HG03575 (cell line): ENCODE measurements around the gene WARS2.

ENCODE experiments used
- ATAC-seq: cut with Tn5 transposase; IDR thresholded peaks from one replicate; pipeline ENCODE4 v1.9.1; 2021; ENCODE audit not compliant: unreplicated experiment, insufficient number of reproducible peaks, low FRiP score; ENCODE audit errors: extremely low read depth

WARS2 gene

DNA sequence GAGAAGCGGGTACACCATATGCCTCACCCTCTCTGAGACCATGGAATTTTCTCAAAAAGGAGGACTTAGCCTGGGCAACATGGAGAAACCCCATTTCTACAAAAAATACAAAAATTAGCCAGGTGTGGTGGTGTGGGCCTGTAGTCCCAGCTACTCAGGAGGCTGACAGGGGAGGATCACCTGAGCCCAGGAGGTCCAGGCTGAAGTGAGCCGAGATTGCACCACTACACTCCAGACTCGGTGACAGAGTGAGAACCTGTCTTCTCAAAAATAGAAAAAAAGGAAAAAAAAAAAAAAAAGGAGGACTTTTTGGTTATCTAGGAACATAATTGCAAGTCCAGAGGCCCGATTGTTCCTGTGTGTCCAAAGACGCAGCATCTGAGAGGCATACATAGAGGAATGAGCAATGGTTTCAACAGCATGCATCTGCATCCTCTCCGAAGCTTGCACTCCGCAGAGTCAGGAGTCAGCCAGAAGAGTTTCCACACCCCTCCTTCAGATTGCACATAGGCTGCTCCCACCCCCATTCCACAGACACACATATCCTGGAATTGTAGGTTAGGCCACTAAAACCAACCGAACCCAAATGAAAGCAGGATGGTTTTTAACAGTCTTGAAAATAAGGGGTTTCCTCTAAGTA lies 149.8 kb downstream of the WARS2 start:
- ATAC-seq = no peak

DNA sequence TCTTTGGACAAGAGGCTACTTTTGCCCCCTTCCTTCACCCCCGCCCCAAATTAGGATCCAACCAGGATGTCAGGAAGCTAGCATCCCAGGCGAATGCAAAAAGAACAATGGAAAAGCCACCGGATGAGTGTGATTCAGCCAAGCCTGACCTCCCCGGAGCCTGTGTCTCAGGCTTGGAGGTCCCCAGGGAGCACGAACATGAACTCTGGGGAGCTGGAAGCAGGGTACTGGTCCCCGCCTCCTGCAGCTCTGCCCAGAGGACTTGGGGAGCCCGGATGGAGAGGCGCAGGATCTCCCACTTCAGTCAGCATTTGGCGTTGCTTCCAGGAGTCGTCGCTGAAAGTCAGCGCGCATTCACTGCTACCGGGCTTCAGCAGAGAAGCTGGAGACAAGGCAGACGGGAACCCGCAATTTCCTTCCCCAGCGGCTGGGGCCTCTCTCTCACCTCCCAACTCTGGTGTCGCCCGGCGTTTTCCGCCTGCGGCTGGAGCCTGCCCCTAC lies 150.5 kb downstream of the WARS2 start:
- no peak for ATAC-seq

DNA sequence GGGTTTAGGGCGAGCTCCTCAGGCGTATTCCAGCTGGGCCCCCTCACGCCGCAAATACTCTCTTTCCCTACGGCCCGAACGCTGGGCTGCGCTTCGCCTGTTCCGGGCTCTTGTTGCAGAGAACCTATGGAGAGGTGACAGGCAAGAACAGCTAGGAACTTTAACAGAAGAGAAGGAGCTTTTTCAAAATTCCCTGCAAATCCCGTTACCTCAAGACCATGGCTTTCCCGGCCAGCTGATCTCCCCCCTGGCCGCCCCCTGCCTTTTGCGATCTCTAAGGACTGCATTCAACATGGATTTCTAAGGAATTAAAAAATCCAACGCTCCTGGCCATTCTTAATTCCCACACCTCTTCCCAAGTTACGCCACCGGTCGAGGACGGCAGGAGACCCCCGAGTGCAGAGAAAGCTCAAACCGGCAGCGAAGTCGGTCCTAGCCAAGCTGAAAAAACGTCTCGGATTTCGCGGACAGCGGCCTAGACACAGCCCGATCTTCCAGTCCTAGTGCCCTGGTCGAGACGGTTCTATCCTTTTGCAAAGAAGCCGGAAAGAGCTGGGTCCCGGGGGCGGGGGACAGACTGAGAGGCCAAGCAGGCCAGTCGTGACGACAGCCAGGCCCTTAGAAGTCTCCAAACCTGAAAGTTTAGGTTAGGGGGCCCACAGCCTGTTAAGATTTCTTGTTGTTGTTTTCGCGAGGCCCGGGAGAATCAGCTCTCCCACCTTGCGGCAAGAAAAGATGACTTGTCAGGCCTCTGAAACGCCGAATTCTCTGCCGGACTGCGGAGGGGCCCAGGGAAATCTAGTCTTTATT lies 151.2 kb downstream of the WARS2 start:
- no peak for ATAC-seq

DNA sequence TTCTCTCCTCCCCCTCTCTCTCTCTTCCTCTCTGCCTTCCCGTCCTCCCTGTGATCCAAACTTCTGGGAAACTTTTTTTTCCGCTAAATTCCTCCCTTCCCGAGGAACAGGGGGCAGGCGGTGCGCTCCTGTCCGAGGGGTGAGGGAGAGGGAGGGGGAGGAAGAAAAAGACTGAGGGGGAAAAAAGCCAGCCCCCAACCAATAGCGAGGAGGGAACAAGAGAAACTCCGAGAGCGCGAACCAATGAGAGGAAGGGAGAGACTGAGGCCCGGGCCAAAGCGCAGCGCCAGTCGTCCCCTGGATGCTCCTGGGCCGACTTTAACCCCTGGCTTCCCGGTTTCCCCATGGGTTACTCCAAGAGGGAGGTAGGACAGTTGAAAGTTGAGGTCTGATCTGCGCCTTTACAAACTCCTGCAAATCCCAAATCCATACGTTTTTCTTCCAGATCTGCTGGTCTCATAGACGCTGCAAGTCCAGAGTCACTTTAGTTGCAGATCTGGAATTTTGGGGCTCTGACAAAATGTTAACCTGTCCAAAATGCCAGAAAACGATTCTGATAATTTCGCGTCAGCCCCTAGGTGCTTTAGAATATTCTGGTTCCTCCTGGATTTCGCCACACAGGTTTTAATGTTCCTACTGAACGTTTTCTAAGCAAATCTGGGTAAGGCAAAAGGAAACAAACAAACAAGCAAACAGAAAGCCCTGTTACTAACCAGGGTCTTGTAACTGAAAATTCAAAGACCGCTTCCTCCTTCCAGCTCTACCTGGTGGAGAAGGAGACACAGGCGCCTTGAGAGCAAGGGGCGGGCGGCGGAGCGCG lies 152.1 kb downstream of the WARS2 start, which contains the start of gene TBX15:
Gene TBX15, minus strand, starts transcription at position 158 of the 820 bp plus-strand sequence. CDS start 548 bp downstream, outside the sequence.
- no peak for ATAC-seq

DNA sequence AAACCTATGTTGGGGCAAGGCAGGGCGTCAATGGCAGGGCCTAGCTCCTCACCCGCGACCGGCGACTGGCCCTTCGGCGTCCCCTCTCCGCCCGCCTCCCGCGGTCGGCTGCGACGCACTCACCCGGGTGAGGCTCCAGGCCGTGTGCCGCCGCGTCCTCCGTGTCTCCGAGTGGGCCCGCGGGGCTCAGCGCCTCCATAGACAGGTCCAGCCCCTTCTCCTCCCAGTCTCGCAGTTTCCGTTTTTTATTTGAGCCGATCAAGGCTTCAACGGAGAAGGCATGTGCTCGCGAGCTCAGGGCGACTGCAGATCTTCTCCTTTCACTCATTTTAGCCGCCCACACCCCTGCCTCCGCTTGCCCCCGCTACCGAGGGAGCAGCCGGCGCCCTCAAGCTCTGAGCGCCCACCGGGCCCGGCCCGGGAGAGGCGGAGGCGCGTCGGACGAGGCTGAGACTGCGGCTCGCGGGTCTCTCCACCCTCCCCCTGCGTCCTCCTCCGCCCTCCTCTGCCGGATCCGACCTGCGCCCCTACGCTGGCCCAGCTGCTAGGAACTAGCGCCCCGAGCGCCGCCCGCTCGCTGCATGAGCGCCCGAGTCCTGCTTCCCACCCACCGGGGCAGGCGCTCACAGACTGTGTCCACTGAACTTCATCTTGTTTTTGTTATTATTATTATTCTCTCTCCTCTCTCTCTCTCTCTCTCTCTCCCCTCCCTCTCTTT lies 152.8 kb downstream of the WARS2 start:
- ATAC-seq = no peak

DNA sequence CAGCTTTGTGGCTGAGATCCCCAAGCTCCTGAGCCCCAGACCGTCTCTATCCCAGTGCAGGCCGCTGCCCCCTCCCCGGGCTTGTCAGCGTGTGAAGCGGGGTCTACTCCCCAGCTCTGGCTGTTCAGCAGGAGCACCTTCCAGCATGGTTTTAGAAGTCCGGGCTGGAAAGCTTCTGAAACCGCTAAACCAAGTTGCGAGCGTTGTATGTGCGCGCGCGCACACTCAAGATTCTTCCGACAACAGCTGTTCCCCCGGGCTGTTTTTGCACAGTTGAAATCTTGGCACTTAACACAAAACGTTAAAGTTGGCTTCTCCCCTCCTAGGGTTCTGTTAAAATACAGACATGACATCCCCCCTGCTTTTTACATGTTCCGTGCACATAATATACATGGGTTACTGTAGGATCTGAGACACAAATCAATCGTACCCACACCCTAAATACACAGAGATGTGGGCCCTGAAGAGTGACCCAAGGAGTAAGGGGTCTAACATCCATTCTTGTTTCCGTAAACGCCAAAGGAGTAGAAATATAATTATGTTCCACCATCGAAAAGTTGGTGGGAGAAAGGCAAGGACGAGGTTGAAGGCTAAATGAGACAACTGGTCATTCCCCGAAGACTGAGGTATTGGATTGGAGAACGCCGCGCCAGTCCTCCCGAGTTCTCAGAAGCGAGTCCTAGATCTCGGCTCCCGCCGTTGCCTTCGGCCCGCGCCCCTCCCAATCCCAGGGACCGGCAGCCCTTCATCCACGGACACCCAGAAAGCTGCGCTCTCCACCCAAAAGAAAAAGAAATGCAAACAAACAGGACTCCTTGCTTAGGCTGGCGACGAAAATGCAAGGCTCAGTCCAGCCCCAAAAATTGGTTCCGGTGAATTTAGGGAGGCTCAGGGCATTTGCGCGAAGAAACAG lies 153.6 kb downstream of the WARS2 start:
- ATAC-seq = no peak

DNA sequence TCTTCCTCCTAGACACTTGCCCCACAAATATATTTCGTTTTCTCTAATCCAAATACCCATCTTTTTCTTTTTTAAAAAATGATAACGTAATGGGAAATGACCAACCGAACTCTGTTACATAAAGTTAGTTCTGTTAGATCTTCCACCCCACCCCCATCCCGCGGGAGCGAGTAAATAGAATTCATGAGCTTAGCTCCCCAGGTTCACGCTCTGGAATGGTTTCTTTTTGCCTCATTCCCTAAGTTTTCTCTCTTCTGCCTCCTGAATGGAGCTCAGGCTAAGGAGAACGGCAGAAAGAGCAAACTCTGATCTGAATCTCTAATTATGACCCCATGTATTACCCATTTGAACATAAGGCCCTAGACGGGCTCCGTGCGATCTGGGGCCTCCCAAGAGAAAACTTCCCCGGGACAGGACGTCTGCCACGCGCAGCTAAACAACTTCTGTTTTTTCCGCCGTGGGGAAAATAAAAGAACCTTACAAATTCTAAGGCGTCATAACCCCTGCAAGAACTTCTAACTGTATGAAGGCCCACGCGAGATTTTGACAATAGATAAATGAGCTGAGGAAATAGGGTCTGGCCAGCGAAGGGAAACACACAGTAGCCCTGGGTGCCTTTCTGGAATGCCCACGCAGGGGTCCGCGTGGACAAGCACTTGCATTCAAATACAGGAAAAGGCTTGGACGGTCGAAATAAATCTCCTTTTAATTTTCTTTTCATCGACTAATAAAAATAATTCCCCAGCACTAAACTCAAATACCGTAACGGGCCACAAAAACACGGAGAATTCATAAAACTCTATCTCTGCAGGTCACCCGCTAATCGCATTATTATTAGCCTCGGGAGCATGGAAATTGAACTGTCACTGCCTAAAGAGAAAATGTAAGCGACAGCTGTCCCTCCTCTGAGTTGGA lies 154.6 kb downstream of the WARS2 start:
- ATAC-seq = no peak

DNA sequence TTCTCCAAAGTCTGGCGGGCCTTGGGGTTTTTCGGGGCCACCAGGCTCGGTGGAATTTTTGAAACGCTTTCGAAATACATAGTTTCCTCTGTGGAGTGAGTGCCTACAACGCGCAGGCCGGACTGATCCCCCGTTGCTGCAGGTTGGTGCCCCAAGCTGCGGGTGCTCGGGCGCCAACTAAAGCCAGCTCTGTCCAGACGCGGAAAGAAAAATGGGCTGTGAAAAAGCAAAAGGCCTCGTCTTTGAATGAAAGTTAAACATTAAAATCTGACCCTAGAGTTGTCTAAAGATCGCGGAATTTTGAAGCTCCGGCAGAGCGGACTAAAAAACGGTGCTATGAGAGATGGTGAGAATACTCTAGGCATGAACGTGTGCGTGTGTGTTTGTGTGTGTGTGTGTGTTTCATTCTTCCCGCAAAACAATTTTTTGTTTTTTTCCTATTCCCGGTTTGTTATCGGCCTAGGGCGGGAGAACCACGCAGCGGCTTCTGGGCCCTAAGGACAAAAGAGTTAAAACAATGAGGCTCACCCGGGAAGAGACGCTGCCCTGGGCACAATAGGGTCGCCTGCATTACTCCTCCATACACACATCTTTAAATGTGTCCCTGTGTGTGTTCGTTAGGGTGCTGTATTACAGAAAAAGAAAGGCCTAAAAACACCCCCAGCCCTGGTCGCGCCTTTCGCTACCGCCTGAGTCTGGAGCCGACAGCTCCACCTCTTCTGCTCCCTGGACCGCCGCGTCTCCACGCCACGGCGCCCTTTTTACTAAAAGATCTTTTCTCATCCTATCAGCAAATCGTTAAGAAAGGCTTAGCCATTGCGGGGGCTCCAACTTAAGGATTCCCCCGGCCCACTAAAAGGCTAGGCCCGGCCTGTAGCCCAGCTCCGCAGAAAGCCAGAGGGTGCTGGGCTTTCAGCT lies 155.5 kb downstream of the WARS2 start:
- no peak for ATAC-seq

DNA sequence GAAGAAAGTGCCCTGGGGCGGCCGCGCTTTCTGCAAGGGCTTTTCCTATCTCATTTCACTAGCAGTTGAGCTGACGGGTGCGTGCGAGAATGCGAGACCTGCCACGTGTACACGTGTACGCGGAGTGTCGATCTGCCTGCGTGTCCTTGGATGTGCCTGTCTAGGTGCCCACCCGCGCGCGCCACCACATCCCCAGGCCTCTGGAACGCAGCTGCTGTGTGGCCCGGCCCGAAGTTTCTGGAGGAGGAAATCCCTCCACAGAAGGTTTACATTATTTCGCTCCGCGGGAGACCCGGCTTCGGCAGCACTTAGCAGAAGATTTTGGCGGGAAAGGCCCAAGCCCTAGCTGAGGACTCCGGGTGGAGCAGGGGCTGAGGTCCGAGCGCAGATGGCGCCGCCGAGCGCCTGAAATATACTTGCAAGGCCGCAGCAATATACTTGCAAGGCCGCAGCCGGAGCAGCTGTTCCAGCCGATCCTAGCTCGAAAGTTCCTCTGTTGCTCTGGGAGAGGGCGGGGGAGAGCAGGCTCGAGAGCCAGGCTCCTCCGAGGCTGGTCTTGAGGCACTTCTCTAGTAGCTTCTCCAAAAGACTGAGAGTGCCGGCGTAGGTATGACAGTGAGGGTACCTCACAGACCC lies 156.2 kb downstream of the WARS2 start:
- ATAC-seq = no peak

DNA sequence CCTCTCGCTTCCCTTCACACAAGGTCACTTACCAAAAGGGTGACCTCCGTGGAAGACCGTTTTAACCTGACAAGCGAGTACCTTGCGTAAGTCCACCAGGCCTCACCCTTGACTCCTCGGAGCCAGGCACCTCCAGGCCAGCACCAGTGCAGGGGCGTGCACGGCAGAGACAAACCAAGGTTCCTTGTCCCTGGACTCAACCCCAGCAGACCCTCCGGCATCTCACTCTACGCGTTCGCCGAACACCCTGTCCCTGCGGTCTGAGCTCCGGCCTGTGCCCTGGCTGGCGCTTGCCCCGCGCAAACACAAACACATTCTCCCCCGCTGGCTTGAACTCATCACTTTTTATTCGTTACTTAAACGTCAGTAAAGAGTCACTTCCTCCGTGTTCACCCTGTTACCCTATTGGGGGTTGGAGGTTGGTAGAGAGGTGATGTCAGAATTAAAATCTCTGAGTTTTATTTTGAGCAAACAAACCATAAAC lies 156.9 kb downstream of the WARS2 start:
- ATAC-seq = no peak

DNA sequence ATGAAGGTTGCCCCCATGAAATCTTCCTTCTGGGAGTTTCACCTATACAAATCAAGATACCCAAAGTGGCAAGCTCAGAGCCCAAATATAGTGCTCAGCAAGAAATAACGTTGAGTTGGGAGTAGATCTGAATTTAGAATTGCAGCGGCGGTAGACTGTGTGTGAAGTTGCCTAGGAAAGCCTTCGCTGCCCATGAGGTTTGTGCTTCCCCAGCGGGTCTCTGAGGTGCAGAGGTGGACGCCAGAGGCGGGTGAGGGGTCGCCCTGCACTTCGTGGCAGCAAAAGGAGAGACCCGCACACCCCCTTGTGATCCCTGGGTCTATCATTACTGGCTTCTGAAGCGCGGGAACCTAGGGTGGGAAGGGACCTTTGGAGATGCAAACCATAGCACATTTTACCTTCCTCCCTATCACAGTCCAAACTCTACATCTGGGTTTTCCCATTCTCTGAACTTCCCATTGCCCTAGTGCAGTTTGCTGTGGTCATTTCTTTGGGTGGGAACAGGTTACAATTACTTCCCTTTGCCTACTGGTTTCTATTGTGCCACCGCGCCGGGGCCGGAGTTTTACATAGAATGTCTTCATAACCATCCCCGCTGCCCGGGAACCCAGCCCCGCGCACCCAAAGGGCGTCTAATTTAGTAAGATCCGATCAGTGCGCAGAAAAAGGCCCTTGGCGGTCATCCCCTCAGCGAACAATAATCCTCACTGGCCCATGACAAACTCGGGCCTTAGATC lies 157.5 kb downstream of the WARS2 start:
- ATAC-seq = no peak

DNA sequence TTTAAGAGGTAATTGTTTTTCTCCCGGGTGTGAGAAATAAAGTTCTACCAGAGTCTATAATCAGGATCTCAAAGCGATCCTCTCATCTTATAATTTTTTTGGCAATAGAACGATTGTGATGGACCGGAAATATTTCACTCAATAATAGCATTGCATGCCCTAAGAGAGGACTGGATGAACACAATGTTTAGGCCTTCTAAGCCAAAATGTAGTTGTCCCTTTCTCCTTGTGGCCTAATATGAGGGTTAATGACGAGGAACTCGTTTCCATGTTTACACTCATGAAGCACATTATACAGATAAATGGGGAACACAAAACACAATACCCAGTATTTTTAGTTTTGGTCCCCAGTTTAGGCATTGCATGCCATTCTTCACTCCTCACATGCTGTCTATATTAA lies 158.2 kb downstream of the WARS2 start:
- ATAC-seq = no peak

DNA sequence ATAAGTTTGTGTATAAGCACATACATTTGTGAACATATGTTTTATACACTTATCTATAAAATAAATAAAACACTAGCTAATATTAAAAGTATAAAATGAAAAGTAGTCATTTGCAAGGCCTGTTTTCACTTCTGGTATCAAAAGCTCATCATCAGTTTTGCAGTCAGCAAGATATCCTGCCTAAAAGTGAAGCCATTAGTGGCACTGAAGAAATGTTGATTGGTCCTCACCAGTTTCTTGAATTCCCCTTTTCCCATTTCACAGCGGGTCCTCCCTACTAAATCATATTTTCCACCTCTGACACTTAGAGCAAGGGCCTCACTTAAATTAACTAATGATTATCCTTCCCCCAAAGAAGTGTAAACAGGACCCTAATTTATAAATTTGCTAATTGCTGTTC lies 159.0 kb downstream of the WARS2 start:
- no peak for ATAC-seq
